Thymus (tissue), 11 donors: ENCODE results near the gene TIMM29. TPM values are rescaled to one million over a fixed set of nuclear protein-coding genes. Genes with fewer than 3 reads are reported as not detected.

Experiments
- DNase-seq, 9 donors: peaks; one replicate each; pipeline ENCODE4 v3.0.0-alpha.2; 2013; ENCODE audit warnings: low spot score in 9 of 9, low read depth in 6 of 9, missing footprints in 1 of 9
- H3K27ac ChIP-seq, 2 donors: one replicate each; pipeline ENCODE4 v1.5.1; 2013; ENCODE audit warnings: control low read depth in 1 of 2, low read depth in 1 of 2, low read length in 1 of 2, mild to moderate bottlenecking in 1 of 2, moderate library complexity in 1 of 2
- H3K27me3 ChIP-seq, 2 donors: one replicate each; pipeline ENCODE4 v1.5.1; 2013; ENCODE audit warnings: low read length in 1 of 2; ENCODE audit not compliant: control insufficient read depth in 2 of 2, insufficient read depth in 1 of 2
- H3K36me3 ChIP-seq, 2 donors: one replicate each; pipeline ENCODE4 v1.5.1; 2013; ENCODE audit warnings: low read length in 1 of 2, mild to moderate bottlenecking in 1 of 2, moderate library complexity in 1 of 2; ENCODE audit not compliant: control insufficient read depth in 2 of 2, insufficient read depth in 2 of 2
- H3K4me1 ChIP-seq, 2 donors: one replicate each; pipeline ENCODE4 v1.5.1; 2013; ENCODE audit warnings: low read length in 2 of 2; ENCODE audit not compliant: control insufficient read depth in 2 of 2, insufficient read depth in 2 of 2
- H3K4me3 ChIP-seq, 2 donors: one replicate each; pipeline ENCODE4 v1.5.1; 2013; ENCODE audit warnings: low read length in 2 of 2, control low read depth in 1 of 2, mild to moderate bottlenecking in 1 of 2
- H3K9me3 ChIP-seq, 2 donors: one replicate each; pipeline ENCODE4 v1.5.1; 2013; ENCODE audit warnings: low read length in 1 of 2, mild to moderate bottlenecking in 1 of 2; ENCODE audit not compliant: control insufficient read depth in 2 of 2, insufficient read depth in 1 of 2
- WGBS: extraction: QIAGEN DNeasy Blood & Tissue Kit; methylation state at CpG from one replicate; pipeline ENCODE4 v1.1.7; 2013; 5-methylcytosine and 5-hydroxymethylcytosine counted together
- polyA plus RNA-seq: library from polyadenylated mRNA; stranded (reverse); fragments of 200-250 nt; gene quantifications from one replicate; pipeline ENCODE4 v1.2.3, GENCODE V29; 2013
- total RNA-seq: library from RNA; stranded (reverse); fragments of 120-200 nt; gene quantifications from one replicate; pipeline ENCODE4 v1.2.4, GENCODE V29; 2013
- donor health status: healthy.

TIMM29 gene
- total and polyA plus RNA-seq, 2 donors = 23.6 to 24.0 TPM

DNA sequence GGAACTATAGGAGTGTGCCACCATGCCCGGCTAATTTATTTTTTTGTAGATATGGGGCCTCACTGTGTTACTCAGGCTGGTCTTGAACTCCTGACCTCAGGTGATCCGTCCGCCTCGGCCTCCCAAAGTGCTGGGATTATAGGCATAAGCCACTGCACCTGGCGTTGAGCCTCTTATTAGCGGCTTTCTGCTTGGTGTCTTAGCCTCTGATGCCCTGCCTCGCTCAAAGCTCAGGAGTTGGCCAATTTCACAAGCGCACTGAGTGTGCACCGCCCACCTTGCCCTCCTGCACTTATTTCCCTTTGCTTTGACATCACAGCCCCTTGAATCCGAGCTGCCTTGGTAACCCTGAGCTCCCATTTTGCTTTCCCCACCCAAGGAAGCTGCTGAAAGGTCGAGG is 10.3 kb upstream of the TIMM29 start:
- H3K36me3 ChIP-seq = peaks cover 54 to 56% of the 10 kb centered on the region in 2 donors
- WGBS = 97% methylated on average over 11 of the region's 11 CpGs
- H3K4me3 ChIP-seq = no peak overlapping the region
- H3K4me1 ChIP-seq = peaks cover 0 to 3% of the 10 kb centered on the region in 2 donors
- H3K27ac ChIP-seq = no peak overlapping the region
- DNase-seq = no peak
- no peaks in the 10 kb centered on the region for H3K9me3 ChIP-seq
- no peaks in the 10 kb centered on the region for H3K27me3 ChIP-seq

DNA sequence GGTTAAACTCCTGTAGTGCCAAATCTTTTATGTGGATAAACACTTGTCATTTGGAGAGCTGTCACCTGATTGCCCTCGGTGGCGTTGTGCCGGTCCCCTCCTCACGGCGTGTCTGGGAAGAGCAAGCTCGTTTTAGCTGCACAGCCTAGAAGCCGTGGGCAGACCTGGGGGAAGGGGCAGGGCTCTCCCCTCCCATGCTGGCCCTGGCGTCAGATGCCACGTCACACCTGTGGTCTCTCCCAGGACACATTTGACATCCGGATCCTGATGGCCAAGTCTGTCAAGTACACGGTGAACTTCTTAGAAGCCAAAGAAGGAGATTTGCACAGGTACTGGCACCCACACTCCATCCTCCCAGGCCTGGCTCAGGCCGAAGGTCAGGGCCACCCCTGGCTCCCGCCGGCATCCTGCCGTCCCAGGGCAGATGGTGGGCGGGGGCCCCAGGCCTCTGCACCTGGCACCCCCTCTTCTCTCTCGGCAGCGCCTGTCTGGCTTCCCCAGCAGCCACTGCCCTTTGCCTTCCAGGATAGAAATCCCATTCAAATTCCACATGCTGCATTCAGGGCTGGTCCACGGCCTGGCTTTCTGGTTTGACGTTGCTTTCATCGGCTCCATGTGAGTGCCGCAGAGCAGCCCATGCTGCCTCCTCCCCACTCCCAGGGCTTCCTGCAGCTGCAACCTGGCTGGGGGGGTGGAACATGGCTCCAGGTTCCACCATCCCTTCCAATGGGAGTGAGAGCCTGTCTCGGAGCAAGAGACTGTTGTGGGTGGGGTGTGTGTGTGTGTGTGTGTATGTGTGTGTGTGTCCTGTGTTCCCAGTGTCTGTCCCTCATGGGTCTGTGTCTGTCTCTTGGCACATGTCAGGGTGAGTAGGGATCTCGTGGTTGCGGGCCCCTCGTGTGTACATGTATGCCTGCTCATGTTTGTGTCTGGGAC is 9.0 kb upstream of the TIMM29 start:
- H3K4me3 ChIP-seq = no peak overlapping the region
- H3K27ac ChIP-seq = no peak overlapping the region
- no peaks in the 10 kb centered on the region for H3K27me3 ChIP-seq
- H3K36me3 ChIP-seq = peaks cover 58 to 59% of the 10 kb centered on the region in 2 donors
- H3K9me3 ChIP-seq = no peaks in the 10 kb centered on the region
- H3K4me1 ChIP-seq = peaks cover 0 to 3% of the 10 kb centered on the region in 2 donors
- DNase-seq = no peak
- 96% methylated on average over 26 of the region's 26 CpGs for WGBS

DNA sequence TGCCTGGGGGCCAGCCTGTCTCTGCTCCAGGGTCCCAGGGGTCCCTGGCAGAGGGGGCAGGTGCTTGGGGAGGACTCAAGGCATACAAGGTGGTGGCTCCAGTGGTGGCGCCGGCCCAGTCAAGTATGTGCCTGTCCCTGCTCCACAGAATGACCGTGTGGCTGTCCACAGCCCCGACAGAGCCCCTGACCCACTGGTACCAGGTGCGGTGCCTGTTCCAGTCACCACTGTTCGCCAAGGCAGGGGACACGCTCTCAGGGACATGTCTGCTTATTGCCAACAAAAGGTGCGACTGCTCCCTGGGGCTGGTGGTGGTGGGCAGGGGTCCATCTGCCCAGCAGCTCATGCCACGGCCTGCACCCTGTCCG is 8.3 kb upstream of the TIMM29 start:
- 97% methylated on average over 10 of the region's 10 CpGs for WGBS
- Histone ChIP-seq H3K36me3 (peaks cover 64% of the 10 kb centered on the region in 2 donors), H3K27me3 (no peaks in the 10 kb centered on the region)

DNA sequence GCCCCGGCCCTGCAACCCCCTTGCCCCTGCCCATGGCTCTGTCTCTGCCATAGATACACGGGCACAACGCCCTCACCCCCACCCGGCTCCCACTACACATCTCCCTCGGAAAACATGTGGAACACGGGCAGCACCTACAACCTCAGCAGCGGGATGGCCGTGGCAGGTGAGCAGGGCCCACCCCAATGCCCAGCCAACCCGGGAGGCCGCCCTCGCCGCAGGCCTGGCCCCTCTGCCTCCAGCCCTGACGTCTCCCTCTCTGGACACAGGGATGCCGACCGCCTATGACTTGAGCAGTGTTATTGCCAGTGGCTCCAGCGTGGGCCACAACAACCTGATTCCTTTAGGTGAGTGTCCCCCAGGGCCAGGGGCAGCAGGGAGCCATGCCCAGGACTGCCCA is 7.8 kb upstream of the TIMM29 start:
- Histone ChIP-seq H3K4me3 (no peak overlapping the region), H3K36me3 (peaks cover 69% of the 10 kb centered on the region in 2 donors), H3K27me3 (no peaks in the 10 kb centered on the region), H3K27ac (no peak overlapping the region), H3K9me3 (no peaks in the 10 kb centered on the region), H3K4me1 (no peaks in the 10 kb centered on the region)
- WGBS = 98% methylated on average over 16 of the region's 16 CpGs
- no peak for DNase-seq

More for the DNA sequence above, 8.3 kb upstream of the TIMM29 start:
- H3K27ac ChIP-seq = no peak overlapping the region
- no peaks in the 10 kb centered on the region for H3K9me3 ChIP-seq
- no peak overlapping the region for H3K4me3 ChIP-seq
- DNase-seq = no peak
- H3K4me1 ChIP-seq = no peaks in the 10 kb centered on the region

DNA sequence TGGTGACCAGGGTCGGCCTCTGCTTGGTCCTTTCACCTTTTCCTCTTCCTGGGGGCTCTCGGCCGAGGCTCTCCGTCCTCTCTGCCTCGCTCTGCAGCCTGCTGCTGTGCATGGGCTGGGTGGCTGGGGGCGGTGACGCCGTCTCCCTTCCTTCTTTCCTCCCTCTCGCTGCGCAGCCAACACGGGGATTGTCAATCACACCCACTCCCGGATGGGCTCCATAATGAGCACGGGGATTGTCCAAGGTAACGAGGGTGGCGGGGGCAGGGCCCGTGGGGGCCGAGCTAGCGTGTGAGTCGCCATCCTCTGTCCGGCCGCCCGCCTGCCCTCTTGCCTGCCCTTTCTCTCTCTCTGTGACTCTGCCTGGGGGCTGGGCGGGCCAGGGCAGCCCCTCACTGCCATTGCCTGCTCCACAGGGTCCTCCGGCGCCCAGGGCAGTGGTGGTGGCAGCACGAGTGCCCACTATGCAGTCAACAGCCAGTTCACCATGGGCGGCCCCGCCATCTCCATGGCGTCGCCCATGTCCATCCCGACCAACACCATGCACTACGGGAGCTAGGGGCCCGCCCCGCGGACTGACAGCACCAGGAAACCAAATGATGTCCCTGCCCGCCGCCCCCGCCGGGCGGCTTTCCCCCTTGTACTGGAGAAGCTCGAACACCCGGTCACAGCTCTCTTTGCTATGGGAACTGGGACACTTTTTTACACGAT is 7.3 kb upstream of the TIMM29 start:
- no peak overlapping the region for H3K4me3 ChIP-seq
- no peaks in the 10 kb centered on the region for H3K27me3 ChIP-seq
- WGBS = 97% methylated on average over 43 of the region's 43 CpGs
- peaks cover 69 to 70% of the 10 kb centered on the region in 2 donors for H3K36me3 ChIP-seq
- H3K27ac ChIP-seq = no peak overlapping the region
- no peaks in the 10 kb centered on the region for H3K4me1 ChIP-seq
- H3K9me3 ChIP-seq = no peaks in the 10 kb centered on the region
- no peak for DNase-seq

DNA sequence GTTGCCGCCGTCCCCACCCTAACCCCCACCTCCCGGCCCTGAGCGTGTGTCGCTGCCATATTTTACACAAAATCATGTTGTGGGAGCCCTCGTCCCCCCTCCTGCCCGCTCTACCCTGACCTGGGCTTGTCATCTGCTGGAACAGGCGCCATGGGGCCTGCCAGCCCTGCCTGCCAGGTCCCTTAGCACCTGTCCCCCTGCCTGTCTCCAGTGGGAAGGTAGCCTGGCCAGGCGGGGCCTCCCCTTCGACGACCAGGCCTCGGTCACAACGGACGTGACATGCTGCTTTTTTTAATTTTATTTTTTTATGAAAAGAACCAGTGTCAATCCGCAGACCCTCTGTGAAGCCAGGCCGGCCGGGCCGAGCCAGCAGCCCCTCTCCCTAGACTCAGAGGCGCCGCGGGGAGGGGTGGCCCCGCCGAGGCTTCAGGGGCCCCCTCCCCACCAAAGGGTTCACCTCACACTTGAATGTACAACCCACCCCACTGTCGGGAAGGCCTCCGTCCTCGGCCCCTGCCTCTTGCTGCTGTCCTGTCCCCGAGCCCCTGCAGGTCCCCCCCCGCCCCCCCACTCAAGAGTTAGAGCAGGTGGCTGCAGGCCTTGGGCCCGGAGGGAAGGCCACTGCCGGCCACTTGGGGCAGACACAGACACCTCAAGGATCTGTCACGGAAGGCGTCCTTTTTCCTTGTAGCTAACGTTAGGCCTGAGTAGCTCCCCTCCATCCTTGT is 6.5 kb upstream of the TIMM29 start:
- Histone ChIP-seq H3K36me3 (peaks cover 69 to 70% of the 10 kb centered on the region in 2 donors), H3K4me1 (no peaks in the 10 kb centered on the region)

DNA sequence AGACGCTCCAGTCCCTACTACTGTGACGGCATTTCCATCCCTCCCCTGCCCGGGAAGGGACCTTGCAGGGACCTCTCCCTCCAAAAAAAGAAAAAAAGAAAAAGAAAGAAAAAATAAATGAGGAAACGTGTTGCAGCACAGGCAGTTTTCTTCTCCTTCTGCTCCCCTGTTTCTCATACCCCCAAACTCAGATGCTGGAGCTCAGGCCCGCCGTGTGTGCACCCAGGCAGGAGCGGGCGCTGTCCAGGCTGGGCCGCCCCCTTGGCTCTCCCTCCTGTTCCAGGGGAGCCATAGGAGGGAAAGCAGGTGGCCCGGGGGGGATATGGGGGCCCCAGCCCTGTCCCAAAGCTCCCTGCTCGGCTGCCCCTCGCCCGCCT is 6.0 kb upstream of the TIMM29 start:
- WGBS = 96% methylated on average over 13 of the region's 13 CpGs
- Histone ChIP-seq H3K27me3 (no peaks in the 10 kb centered on the region), H3K36me3 (peaks cover 69 to 71% of the 10 kb centered on the region in 2 donors), H3K9me3 (no peaks in the 10 kb centered on the region), H3K27ac (no peak overlapping the region), H3K4me1 (peaks cover 2 to 4% of the 10 kb centered on the region in 2 donors), H3K4me3 (no peak overlapping the region)
- no peak for DNase-seq

More for the DNA sequence above, 6.5 kb upstream of the TIMM29 start:
- Histone ChIP-seq H3K4me3 (no peak overlapping the region), H3K27ac (no peak overlapping the region), H3K27me3 (no peaks in the 10 kb centered on the region), H3K9me3 (no peaks in the 10 kb centered on the region)
- no peak for DNase-seq
- WGBS = 96% methylated on average over 33 of the region's 33 CpGs

DNA sequence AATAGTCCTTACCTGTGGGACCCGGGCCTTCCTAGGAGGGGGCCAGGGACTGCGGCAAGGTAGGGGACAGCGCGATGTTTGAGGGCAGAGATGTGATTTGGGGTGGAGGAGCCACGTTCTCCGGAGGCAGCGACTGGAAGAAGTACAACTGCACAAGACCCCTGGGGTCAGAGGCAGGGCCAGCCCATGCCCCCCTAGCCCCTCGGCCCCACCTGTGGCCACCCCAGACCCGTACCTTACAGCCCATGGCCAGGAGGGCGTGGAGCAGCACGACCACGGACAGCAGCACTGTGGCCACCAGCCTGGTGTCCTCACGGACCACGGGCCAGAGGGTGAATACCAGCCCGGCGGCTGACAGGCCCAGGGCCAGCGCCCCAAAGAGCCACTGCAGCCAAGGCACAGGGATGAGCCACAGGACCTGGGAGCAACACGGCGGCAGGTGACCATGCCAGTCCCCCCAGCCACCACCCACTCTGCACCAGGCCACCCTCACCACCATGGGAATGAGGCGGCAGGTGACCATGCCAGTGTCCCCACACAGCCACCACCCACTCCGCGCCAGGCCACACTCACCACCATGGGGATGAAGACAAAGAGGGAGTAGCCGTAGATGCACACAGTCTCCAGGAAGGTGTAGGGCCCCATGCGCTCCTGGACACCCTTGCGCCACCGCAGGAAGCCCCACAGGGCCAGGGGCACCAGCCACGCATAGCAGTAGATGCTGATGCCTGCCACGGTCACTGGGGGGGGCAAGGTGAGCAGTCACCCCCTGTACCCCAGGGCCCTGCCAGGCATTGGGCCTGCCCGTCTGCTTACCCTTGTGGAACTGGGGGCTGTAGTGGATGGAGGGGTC is 5.1 kb upstream of the TIMM29 start:
- 98% methylated on average over 29 of the region's 29 CpGs for WGBS
- DNase-seq = no peak
- Histone ChIP-seq H3K27me3 (no peaks in the 10 kb centered on the region), H3K4me1 (peaks cover 7 to 10% of the 10 kb centered on the region in 2 donors), H3K9me3 (no peaks in the 10 kb centered on the region), H3K36me3 (peaks cover 62 to 73% of the 10 kb centered on the region in 2 donors), H3K4me3 (no peak overlapping the region), H3K27ac (no peak overlapping the region)
